ENCODE data around the gene TSPAN17.
"Not testable (repeated sequence)": the region's sequence is repeated elsewhere in the genome, so short reads cannot be mapped to it uniquely, and the experiment has no call there.

The TSPAN17 gene

DNA sequence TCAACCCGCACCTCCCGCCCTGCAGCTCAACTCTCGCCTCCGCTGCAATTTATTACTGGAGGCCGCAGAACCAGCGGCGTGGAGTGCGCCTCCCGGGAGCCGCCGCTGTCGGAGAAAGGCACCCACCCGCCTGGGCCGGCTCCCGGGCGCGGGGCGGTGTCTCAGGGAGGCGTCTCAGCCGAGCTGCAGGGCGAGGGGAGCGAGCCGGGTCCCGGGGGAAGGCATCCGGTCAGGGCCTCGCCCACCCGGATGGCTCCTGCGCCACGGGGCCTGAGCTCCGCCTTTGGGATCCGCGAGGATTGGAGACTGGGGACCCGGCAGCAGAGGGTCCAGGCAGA lies 32.9 kb downstream of the TSPAN17 start:
- no peak for DNase-seq (ENCODE audit: low read depth)

GRCh38 chr5:176682016-176682531 lies 34.8 kb downstream of the TSPAN17 start:
- no peak for DNase-seq (ENCODE audit: low read depth)

- DNase-seq (ENCODE audit: low read depth) = no peak
Observed at GRCh38 chr5:176685010-176685409, 37.7 kb downstream of the TSPAN17 start.

- DNase-seq (ENCODE audit: low read depth) = no peak
Observed at GRCh38 chr5:176687247-176687646, 40.0 kb downstream of the TSPAN17 start.

DNA sequence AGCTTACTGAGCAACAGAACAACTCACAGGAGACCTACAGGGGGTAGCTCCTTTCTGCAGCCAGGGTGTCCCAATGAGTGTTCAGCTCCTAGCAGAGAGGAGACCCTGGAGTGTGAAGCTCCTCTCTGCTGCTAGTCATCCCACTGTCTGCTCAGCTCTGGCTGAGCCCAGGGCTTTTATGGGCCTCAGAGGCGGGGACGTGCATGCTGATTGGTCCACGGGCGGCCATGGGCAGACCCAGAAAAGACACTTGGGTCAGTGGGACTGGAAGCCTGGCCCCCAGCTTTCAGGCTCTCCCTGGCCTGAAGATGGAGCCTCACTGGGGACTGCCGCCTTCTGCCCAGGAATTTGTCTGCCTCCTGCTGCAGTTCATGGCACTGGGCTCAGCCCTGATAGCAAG lies 40.6 kb downstream of the TSPAN17 start:
- DNase-seq (ENCODE audit: low read depth) = no peak

DNA sequence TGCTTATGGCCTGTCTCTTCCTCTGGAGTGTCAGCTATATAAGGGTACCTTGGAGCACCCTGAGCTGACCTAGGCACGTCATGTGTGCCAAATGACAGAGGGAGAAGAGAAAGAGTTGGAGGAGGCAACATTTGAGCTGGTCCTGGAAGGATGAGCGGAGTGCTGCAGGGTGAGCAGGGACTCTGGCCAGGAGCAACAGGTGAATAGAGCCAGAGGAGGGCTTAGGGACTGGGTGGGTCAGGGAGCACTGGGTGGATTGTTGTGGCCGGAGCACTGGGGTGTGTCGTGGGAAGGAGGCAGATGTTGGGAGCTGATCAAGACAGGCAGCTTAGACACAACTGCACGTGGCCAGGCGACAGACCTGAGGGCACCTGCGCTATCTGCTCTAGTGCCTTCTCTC lies 43.6 kb downstream of the TSPAN17 start:
- no peak for DNase-seq (ENCODE audit: low read depth)

DNA sequence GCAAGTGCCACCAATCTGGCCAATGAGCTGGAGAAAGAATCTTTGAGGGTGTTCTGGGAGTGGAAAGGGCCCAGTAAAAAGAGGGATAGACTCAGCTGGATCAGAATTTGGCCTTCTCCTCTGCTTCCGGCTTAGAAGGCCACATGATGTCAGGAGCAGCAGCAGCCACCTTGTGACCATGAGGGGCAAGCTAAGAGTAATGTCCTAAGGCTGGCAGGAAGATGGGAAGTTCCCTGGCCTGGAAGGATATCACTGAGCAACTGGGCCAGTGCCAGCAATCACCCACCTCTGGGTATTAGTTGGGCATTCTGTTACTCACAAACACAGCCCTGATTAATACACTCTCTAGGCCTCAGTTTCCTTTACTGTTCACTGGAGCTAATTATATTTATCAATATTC lies 44.2 kb downstream of the TSPAN17 start:
- DNase-seq (ENCODE audit: low read depth) = no peak

DNA sequence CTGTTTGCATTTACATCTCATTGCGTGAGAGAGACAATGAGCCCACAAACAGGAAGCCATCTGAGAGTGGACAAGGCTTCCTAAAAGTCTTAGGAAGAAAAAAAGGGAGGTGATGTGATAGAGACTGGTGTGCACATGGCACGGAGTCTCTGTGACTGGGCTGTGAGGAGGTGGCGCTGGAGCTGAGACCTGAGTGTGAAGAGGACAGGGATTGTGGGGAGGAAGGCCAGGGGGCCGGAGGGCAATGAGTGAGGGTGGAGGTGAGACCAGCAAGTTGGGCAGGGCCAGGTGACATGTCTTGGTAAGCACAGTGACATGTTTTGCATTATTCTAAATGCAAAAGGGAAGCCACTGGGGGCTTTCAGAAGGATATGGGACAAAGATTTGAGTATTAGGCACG lies 45.0 kb downstream of the TSPAN17 start:
- no peak for DNase-seq (ENCODE audit: low read depth)

GRCh38 chr5:176692839-176693476 lies 45.7 kb downstream of the TSPAN17 start:
- DNase-seq (ENCODE audit: low read depth) = no peak

GRCh38 chr5:176693477-176693851 lies 46.2 kb downstream of the TSPAN17 start:
- no peak for DNase-seq (ENCODE audit: low read depth)

GRCh38 chr5:176694146-176694545 lies 46.9 kb downstream of the TSPAN17 start:
- no peak for DNase-seq (ENCODE audit: low read depth)

DNA sequence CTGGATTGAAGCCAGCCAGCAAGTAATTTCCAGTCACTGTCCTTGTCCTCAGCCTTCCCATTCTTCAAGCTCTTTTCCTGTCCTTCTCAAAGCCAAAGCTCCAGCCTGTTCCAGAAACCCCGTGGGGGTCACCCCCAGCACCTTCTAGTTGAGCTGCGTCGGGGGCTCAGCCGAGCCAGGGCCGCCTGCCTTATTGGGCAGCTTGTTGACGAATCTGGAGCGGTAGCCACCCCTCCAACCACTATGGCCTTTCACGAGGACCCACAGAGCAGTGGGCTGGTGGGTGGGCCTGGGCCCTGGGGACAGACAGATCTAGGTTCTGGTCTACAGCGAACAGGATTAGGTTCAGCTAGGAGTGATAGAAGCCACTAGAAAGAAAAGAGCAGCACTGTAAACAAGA lies 47.3 kb downstream of the TSPAN17 start:
- DNase-seq (ENCODE audit: low read depth) = no peak

- DNase-seq (ENCODE audit: low read depth) = no peak
Observed at GRCh38 chr5:176695073-176695472, 47.8 kb downstream of the TSPAN17 start.

DNA sequence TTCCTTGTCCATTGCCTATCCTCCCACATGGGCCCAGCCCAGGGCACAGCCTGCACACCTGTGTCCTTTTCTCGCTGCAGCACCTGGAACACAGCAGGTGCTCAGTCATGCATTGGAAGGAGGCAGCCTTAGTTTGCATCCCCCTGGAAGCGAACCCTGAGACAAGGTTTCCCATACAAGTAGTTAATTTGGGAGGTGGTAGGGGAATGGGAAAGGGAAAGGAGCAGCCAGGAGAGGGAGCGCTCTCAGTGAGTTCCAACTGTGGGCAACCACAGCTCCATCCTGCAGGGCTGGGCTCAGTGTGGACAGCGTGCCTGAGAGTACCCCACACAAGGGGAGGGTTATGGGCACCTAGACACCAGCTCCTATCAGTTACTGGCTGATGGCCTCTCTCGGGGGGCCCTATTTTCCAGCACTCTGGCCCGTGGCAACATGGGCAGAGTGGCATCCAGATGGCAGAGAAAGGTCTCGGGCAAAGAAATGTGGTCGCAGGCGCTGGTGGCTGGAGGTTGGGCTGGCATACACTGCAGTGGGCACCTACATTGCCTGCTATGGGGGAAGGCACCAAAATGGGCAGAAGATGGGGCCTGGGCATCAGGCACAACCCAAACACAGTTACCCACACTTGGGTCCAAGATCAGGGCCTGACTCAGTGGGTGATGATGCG lies 50.1 kb downstream of the TSPAN17 start:
- DNase-seq (ENCODE audit: low read depth) = no peak

- no peak for DNase-seq (ENCODE audit: low read depth)
Observed at GRCh38 chr5:176697934-176698538, 50.8 kb downstream of the TSPAN17 start.

- DNase-seq (ENCODE audit: low read depth) = not testable (repeated sequence)
Observed at GRCh38 chr5:176699446-176699845, 52.2 kb downstream of the TSPAN17 start.

DNA sequence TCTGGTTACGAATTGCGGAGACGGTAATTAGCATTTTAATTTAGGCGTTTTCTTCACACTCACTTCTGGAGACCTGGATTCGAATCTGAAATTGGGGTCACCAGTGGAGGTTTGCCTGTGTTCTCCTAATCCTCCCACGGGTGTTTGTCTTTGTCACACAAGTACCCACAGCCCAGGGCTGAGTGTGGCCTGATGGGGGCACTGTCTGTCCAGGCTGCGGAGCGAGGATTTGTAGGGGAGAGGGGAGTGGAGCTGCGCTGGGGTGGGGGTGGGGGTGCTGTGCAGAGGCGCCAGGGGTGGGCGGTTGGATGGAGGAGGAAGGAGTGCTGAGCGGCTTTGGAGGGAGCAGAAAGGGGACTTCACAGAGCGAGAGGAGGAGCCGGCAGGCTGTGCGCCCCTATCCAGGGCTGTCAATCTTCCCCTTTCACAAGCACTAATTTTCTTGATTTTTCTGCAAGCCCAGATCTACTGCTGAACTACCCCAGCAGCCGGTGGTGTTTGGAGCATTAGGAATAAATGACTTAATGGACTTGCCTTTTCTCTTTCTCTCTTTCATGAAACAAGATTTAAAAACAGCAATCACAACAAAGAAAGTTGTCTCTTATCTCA lies 53.1 kb downstream of the TSPAN17 start:
- DNase-seq (ENCODE audit: low read depth) = no peak

DNA sequence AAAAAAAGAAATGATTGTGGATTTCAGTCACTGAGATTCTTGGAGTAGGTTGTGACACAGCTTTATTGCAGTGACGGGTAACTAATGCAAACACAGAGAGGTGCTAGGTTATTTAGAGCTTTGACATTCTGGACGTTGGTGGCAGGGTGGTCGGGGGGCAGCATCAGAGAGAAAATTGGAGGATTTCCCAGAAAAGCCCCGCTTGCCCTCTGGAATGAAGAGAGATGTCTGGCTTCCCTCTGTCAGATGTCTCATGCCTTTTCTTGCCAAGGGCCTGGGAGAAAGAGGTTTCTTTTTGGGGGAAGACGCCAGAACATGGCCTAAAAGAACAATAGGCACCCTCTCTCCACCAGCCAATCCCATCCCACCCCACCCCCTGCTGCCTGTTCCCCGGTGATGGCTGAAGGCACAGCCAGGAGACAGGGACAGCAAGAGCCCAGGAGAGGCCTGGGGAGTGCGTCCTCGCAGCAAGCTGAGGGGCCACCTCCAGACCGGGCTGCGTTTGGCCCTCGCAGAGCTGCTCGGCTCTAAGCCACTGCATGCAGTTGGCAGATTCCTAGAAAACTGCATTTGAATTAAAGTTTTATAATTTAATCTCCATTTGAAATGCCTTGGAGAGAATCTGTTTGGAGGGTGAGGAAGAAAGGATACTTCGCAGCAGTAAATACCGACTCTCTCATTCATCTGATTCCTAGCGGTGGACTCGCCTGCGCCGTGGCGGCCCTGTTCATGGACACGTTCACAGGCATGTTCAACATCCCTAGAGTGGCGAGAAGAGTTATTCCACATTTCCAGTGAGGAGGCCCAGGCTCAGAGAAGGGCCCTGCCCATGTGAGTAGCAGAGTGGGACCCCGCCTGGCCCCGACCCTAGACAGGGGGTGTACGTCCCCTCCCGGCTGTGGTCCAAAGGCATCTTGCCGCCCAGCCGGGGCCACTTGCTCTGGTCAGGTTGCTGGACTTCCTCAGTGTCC lies 55.7 kb downstream of the TSPAN17 start:
- no peak for DNase-seq (ENCODE audit: low read depth)

GRCh38 chr5:176703857-176704256 lies 56.6 kb downstream of the TSPAN17 start:
- no peak for DNase-seq (ENCODE audit: low read depth)

GRCh38 chr5:176704355-176704754 lies 57.1 kb downstream of the TSPAN17 start:
- DNase-seq (ENCODE audit: low read depth) = no peak

GRCh38 chr5:176704817-176705216 lies 57.5 kb downstream of the TSPAN17 start:
- no peak for DNase-seq (ENCODE audit: low read depth)
